ENCODE data around the gene VCP.

VCP gene

GRCh38 chr9:35014517-35014916, 57.9 kb downstream of the VCP start:
- no peak for DNase-seq (ENCODE audit: low read depth)

DNA sequence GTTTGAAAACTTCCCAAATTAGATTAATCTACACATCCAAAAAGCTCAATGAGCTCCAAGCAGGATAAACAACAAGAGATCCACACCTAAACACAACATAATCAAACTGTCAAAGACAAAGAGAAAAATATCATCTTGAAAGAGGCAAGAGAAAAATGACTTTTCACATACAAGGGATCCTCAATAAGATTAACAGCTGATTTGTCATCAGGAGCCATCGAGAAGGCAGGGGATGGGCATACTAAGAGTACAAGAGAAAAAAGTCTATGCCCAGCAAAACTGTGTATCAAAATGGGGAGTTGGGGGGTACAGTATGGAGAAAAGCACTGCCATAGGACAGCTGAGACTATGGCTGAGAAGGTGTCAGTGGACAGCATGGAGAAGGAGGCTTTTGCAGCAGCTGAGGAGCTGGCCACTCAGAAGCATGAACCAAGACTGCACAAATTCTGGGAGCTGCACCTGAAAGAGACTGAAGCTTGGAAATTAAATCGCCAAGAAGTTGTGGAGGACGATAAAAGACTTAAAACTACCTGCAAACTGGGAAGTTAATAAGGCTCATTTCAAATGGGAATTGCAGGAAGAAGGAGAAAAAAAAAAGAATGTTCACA, 62.0 kb downstream of the VCP start:
- no peak for DNase-seq (ENCODE audit: low read depth)

All from T-helper 22 cell (primary cell).